A549 (cell line): ENCODE data around the gene ATP7B.

Experiments used
- CBX2 ChIP-seq: fragments of 200-600 bp; sonication (generic); IDR thresholded peaks from 2 replicates; pipeline ENCODE4 v1.6.1; 2016; ENCODE audit warnings: low read depth, mild to moderate bottlenecking, borderline replicate concordance
- CTCF ChIP-seq: fragments of >200 bp; sonication (Bioruptor Twin); formaldehyde crosslinking; IDR thresholded peaks from 3 replicates; pipeline ENCODE4 v1.5.1; 2016
- EP300 ChIP-seq, 2 experiments: fragments of >200 bp; sonication (Bioruptor Twin); formaldehyde crosslinking; IDR thresholded peaks; 2 replicates in 1 of 2; 3 replicates in 1 of 2; pipeline ENCODE4 v1.6.1; 2016 to 2017
- MAFK ChIP-seq: fragments of 450-650 bp; IDR thresholded peaks from 2 replicates; pipeline ENCODE4 v1.6.1; 2014; ENCODE audit not compliant: partially characterized antibody
- MYC ChIP-seq: IDR thresholded peaks from 2 replicates; pipeline ENCODE4 v1.6.1; 2012; ENCODE audit warnings: mild to moderate bottlenecking, inconsistent platforms, low read length, improper control_type of control experiment, borderline replicate concordance
- REST ChIP-seq: fragments of 200-600 bp; sonication (generic); IDR thresholded peaks from 2 replicates; pipeline ENCODE4 v1.6.1; 2016; ENCODE audit warnings: antibody characterized with exemption, mild to moderate bottlenecking, moderate library complexity

DNA sequence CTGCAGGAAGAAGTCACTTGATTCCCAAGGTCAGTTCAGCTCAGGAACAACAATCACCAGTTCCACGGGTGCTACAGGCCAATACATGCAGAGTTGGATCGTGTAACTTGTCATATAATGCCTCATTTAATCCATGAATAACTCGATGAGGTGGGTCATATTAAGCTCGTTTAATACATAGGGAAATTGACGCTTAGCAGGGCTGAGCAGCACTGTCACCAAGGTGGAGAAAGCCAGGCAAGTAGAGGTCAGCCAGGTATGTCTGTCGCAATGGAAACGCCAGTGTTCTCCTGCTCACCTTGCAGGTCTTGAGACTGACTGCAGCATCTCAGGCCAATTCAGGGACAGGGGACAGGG, 97.1 kb downstream of the ATP7B start:
- TF ChIP-seq REST (no peak), MYC (no peak), MAFK (no peak), EP300 (IDR thresholded peaks at IDR 0.05) (no peak), CTCF (no peak), CBX2 (no peak)
